ENCODE measurements around the gene PIWIL4.
"Not testable (repeated sequence)": the region's sequence is repeated elsewhere in the genome, so short reads cannot be mapped to it uniquely, and the experiment has no call there.

Gene PIWIL4

GRCh38 chr11:94586546-94586945, 19.4 kb downstream of the PIWIL4 start:
- peak in 1 of 2 donors; percentile 25 for DNase-seq

- DNase-seq = no peak
These were observed 19.8 kb downstream of the PIWIL4 start for GRCh38 chr11:94586978-94587377.

GRCh38 chr11:94588366-94588942, 21.3 kb downstream of the PIWIL4 start:
- DNase-seq = no peak

GRCh38 chr11:94590352-94591041, 23.3 kb downstream of the PIWIL4 start:
- no peak for DNase-seq

- no peak for DNase-seq
These were observed 25.9 kb downstream of the PIWIL4 start for GRCh38 chr11:94593030-94593429.

GRCh38 chr11:94595076-94595475, 27.9 kb downstream of the PIWIL4 start:
- no peak for DNase-seq

- DNase-seq = no peak
These were observed 30.7 kb downstream of the PIWIL4 start for GRCh38 chr11:94597896-94598295.

GRCh38 chr11:94599510-94599909, 32.3 kb downstream of the PIWIL4 start:
- no peak for DNase-seq

GRCh38 chr11:94602430-94603372, 35.5 kb downstream of the PIWIL4 start:
- peak in 1 of 2 donors; percentile 40 for DNase-seq

GRCh38 chr11:94603587-94603986, 36.4 kb downstream of the PIWIL4 start:
- DNase-seq = no peak

GRCh38 chr11:94604482-94604881, 37.3 kb downstream of the PIWIL4 start:
- no peak for DNase-seq

- no peak for DNase-seq
These were observed 46.0 kb downstream of the PIWIL4 start for GRCh38 chr11:94613120-94613519.

- DNase-seq = peak; percentile 8 to 57
These were observed 56.1 kb downstream of the PIWIL4 start for GRCh38 chr11:94623120-94623735.

GRCh38 chr11:94625422-94625821, 58.3 kb downstream of the PIWIL4 start:
- not testable (repeated sequence) for DNase-seq

GRCh38 chr11:94627003-94627560, 59.9 kb downstream of the PIWIL4 start:
- DNase-seq = not testable (repeated sequence)

GRCh38 chr11:94629741-94630140, 62.6 kb downstream of the PIWIL4 start:
- DNase-seq = no peak

- no peak for DNase-seq
These were observed 63.1 kb downstream of the PIWIL4 start for GRCh38 chr11:94630221-94630620.

GRCh38 chr11:94632356-94632755, 65.2 kb downstream of the PIWIL4 start:
- no peak for DNase-seq

GRCh38 chr11:94635072-94635471, 67.9 kb downstream of the PIWIL4 start:
- no peak for DNase-seq

- DNase-seq = no peak
These were observed 69.3 kb downstream of the PIWIL4 start for GRCh38 chr11:94636388-94636949.

GRCh38 chr11:94638301-94638901, 71.2 kb downstream of the PIWIL4 start:
- DNase-seq = no peak

GRCh38 chr11:94638902-94639373, 71.8 kb downstream of the PIWIL4 start:
- peak in 1 of 2 donors; percentile 32 for DNase-seq

Data from hippocampal formation (tissue), 2 donors.